ENCODE measurements around the gene SHISA6. TPM values are rescaled to one million over a fixed set of nuclear protein-coding genes. Genes with fewer than 3 reads are reported as not detected.

SHISA6 gene
- polyA plus RNA-seq, 1 of the 3 experiments (the other 2 are of a cell fraction), result not detected

DNA sequence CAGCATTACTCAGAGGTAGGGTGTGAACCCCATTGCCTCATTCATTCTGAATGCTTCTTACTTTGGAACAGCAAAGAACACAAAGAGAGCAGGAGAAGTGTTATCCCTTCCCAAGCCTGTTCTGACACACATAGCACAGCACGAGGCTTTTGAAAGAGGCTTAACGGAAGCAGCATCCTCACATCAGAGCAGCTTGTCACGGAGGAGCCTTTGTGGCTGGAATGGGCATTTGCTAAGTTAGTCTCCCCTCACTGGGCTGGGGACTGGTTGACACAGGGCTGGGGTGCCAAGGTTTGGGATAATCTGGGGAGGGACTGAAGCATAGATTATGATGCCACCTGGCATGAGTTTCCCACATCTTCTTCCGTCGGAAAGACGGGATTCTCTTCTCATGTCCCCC is 189.7 kb downstream of the SHISA6 start (continued):
- no peak for TF ChIP-seq RCOR1 (IDR thresholded peaks at IDR 0.05; ENCODE audit: low read length)
- TF ChIP-seq, protein P1, sequence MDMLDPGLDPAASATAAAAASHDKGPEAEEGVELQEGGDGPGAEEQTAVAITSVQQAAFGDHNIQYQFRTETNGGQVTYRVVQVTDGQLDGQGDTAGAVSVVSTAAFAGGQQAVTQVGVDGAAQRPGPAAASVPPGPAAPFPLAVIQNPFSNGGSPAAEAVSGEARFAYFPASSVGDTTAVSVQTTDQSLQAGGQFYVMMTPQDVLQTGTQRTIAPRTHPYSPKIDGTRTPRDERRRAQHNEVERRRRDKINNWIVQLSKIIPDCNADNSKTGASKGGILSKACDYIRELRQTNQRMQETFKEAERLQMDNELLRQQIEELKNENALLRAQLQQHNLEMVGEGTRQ (IDR thresholded peaks at IDR 0.05; ENCODE audit: borderline replicate concordance, low read depth, low read length), result no peak
- no peak for TF ChIP-seq USF1 (IDR thresholded peaks at IDR 0.05; ENCODE audit: borderline replicate concordance, low read depth)

DNA sequence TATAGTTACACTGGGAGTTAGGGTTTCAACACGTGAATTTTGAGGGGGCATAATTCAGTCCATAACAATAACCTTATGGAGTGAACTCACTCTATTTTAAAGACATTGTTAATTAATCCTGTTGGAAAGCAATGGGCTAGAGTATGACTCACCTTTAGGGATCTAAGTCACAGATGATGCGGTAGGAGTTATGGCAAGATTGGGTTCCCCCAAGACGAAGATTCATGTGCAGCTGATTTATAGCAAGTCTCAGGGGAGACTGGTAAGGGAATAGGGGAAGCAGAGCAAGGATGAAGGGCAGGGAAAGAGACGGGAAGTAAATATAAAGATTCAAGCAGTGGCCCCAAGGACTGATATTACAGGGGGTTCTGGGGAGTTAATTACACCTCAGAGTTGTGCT is 197.7 kb downstream of the SHISA6 start:
- Histone ChIP-seq H3K27me3 (ENCODE audit: insufficient read depth) (no peaks in the 10 kb centered on the region), H3K4me3 (ENCODE audit: low read depth in 2 of 2, low read length in 1 of 2) (no peak overlapping the region), H3K9me2 (no peaks in the 10 kb centered on the region), H3K27ac (ENCODE audit: low read depth in 2 of 2, low read length in 1 of 2) (no peak overlapping the region), H4K20me1 (ENCODE audit: insufficient read depth) (no peaks in the 10 kb centered on the region), H3K79me2 (ENCODE audit: insufficient read depth) (no peaks in the 10 kb centered on the region), H3K4me2 (no peak overlapping the region), H3F3A (replicated peaks; ENCODE audit: insufficient read depth) (no peaks in the 10 kb centered on the region), H3K9ac (no peak overlapping the region), H3K9me3 (no peaks in the 10 kb centered on the region), H3K4me1 (ENCODE audit: control insufficient read depth in 1 of 2, insufficient read depth in 2 of 2, low read depth in 1 of 2, low read length in 1 of 2) (no peaks in the 10 kb centered on the region), H2AFZ (ENCODE audit: low read depth) (no peak overlapping the region), H3K36me3 (replicated peaks in 1 of 2; ENCODE audit: control insufficient read depth in 1 of 2, insufficient read depth in 2 of 2, low read length in 1 of 2) (no peaks in the 10 kb centered on the region)
- CTCF ChIA-PET, result interaction anchor here (1.0 kb wide), 1 partner anchor 96 kb away, joined by 3 read pairs; no protein-coding TSS in a partner anchor
- POLR2A ChIA-PET, result no interaction called here
- TF ChIP-seq GATA2 (CRISPR knock-in tag; IDR thresholded peaks at IDR 0.05), result no peak
- no peak for TF ChIP-seq MEF2A (IDR thresholded peaks at IDR 0.05; ENCODE audit: borderline replicate concordance, low read depth)
- no peak for TF ChIP-seq RXRA (IDR thresholded peaks at IDR 0.05; ENCODE audit: borderline replicate concordance, low read depth)
- TF ChIP-seq RAD21 (IDR thresholded peaks at IDR 0.05; ENCODE audit: low read length), result no peak
- TF ChIP-seq FOSL2 (IDR thresholded peaks at IDR 0.05; ENCODE audit: borderline replicate concordance, low read depth), result no peak
- no peak for TF ChIP-seq FOXJ3 (CRISPR knock-in tag; IDR thresholded peaks at IDR 0.05)
- no peak for TF ChIP-seq SMC3 (IDR thresholded peaks at IDR 0.05; ENCODE audit: low read depth, low read length)
- TF ChIP-seq ELF1 (IDR thresholded peaks at IDR 0.05), result no peak
- WGBS (ENCODE audit: low lambda C conversion rate), result 25% methylated on average over 4 of the region's 4 CpGs
- DNase-seq, result no peak

- CTCF ChIA-PET, result no interaction called here
- no peaks in the 10 kb centered on the region for H3K9me2 ChIP-seq
- H3K36me3 ChIP-seq (replicated peaks in 1 of 2; ENCODE audit: control insufficient read depth in 1 of 2, insufficient read depth in 2 of 2, low read length in 1 of 2), result no peaks in the 10 kb centered on the region
- H3K4me2 ChIP-seq, result no peak overlapping the region
- H3K27ac ChIP-seq (ENCODE audit: low read depth in 2 of 2, low read length in 1 of 2), result no peak overlapping the region
- POLR2A ChIA-PET, result no interaction called here
- H4K20me1 ChIP-seq (ENCODE audit: insufficient read depth), result no peaks in the 10 kb centered on the region
- no peak overlapping the region for H2AFZ ChIP-seq (ENCODE audit: low read depth)
- H3F3A ChIP-seq (replicated peaks; ENCODE audit: insufficient read depth), result no peaks in the 10 kb centered on the region
- DNase-seq, result no peak
- no peaks in the 10 kb centered on the region for H3K9me3 ChIP-seq
- no peaks in the 10 kb centered on the region for H3K27me3 ChIP-seq (ENCODE audit: insufficient read depth)
- H3K79me2 ChIP-seq (ENCODE audit: insufficient read depth), result no peaks in the 10 kb centered on the region
- H3K4me3 ChIP-seq (ENCODE audit: low read depth in 2 of 2, low read length in 1 of 2), result no peak overlapping the region
- H3K9ac ChIP-seq, result no peak overlapping the region
- WGBS (ENCODE audit: low lambda C conversion rate), result 0% methylated on average over 1 of the region's 1 CpG
- no peaks in the 10 kb centered on the region for H3K4me1 ChIP-seq (ENCODE audit: control insufficient read depth in 1 of 2, insufficient read depth in 2 of 2, low read depth in 1 of 2, low read length in 1 of 2)
- TF ChIP-seq PBX3 (IDR thresholded peaks at IDR 0.05), result no peak
- no peak for TF ChIP-seq RAD21 (IDR thresholded peaks at IDR 0.05; ENCODE audit: low read length)
- no peak for TF ChIP-seq TEAD4 (IDR thresholded peaks at IDR 0.05; ENCODE audit: borderline replicate concordance, insufficient read depth)
- no peak for TF ChIP-seq RFX5 (IDR thresholded peaks at IDR 0.05; ENCODE audit: low read length)
- no peak for TF ChIP-seq SIN3A (IDR thresholded peaks at IDR 0.05; ENCODE audit: borderline replicate concordance, low read depth, low read length)
- TF ChIP-seq GATA2 (CRISPR knock-in tag; IDR thresholded peaks at IDR 0.05), result no peak
- TF ChIP-seq, protein P1 (IDR thresholded peaks at IDR 0.05; ENCODE audit: borderline replicate concordance, low read depth, low read length), result no peak
- no peak for TF ChIP-seq IRF3 (IDR thresholded peaks at IDR 0.05; ENCODE audit: low read depth, low read length)
- TF ChIP-seq, protein P2, sequence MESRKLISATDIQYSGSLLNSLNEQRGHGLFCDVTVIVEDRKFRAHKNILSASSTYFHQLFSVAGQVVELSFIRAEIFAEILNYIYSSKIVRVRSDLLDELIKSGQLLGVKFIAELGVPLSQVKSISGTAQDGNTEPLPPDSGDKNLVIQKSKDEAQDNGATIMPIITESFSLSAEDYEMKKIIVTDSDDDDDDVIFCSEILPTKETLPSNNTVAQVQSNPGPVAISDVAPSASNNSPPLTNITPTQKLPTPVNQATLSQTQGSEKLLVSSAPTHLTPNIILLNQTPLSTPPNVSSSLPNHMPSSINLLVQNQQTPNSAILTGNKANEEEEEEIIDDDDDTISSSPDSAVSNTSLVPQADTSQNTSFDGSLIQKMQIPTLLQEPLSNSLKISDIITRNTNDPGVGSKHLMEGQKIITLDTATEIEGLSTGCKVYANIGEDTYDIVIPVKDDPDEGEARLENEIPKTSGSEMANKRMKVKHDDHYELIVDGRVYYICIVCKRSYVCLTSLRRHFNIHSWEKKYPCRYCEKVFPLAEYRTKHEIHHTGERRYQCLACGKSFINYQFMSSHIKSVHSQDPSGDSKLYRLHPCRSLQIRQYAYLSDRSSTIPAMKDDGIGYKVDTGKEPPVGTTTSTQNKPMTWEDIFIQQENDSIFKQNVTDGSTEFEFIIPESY (IDR thresholded peaks at IDR 0.05; ENCODE audit: borderline replicate concordance, low read depth), result no peak
- TF ChIP-seq ELF1 (IDR thresholded peaks at IDR 0.05), result no peak
- TF ChIP-seq JUND (IDR thresholded peaks at IDR 0.05), result no peak
- no peak for TF ChIP-seq SMC3 (IDR thresholded peaks at IDR 0.05; ENCODE audit: low read depth, low read length)
- no peak for TF ChIP-seq MEF2A (IDR thresholded peaks at IDR 0.05; ENCODE audit: borderline replicate concordance, low read depth)
- TF ChIP-seq CHD2 (IDR thresholded peaks at IDR 0.05; ENCODE audit: low read length, partially characterized antibody), result no peak
- no peak for TF ChIP-seq RCOR1 (IDR thresholded peaks at IDR 0.05; ENCODE audit: low read length)
- TF ChIP-seq TCF12 (IDR thresholded peaks at IDR 0.05), result no peak
These were observed 200.0 kb downstream of the SHISA6 start for GRCh38 chr17:11441004-11441403.

Data from SK-N-SH (cell line).